Measurements from ENCODE around the gene WWOX.

DNA sequence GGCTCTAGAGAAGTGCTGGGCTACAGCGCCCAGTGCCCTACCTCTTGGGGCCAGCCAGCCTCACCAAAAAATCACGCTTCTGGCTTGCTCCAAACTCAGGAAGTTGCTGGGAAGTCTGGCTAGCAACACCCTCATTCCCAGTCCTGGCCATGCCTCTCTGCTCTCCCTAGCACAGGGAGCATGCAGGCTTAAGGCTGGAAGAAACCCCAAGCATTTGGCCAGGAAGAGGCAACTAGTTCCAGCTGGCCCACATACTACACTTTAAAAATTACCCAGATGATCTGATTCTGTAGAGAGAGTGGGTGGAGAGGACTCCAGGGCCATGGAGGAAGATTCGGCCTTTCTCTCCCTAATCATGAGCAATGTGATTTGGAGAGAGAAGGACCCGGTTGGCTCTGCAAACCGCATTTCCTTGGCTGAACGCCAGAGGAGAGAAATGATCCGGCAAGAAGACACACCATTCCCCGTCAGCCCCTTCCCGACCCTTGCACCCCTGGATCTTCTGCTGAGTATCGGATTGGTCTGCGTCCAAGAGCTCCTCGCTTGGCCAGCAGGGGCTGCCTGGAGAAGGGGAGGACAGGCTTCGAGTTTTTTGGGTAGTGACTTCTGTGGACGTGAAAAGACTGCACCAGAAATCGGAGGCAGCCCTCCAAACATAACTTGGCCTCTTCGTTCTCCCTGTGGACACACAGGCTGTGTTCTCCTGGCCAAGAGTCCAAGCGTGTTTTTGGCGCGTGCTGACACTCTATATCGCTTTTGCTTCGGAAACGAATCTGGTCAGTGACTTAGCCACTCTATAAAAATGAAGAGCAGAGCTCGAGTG, 406.3 kb downstream of the WWOX start:
- TF ChIP-seq TCF4 (CRISPR knock-in tag; IDR thresholded peaks at IDR 0.05; ENCODE audit: borderline replicate concordance), result no peak
- TF ChIP-seq, protein P1, sequence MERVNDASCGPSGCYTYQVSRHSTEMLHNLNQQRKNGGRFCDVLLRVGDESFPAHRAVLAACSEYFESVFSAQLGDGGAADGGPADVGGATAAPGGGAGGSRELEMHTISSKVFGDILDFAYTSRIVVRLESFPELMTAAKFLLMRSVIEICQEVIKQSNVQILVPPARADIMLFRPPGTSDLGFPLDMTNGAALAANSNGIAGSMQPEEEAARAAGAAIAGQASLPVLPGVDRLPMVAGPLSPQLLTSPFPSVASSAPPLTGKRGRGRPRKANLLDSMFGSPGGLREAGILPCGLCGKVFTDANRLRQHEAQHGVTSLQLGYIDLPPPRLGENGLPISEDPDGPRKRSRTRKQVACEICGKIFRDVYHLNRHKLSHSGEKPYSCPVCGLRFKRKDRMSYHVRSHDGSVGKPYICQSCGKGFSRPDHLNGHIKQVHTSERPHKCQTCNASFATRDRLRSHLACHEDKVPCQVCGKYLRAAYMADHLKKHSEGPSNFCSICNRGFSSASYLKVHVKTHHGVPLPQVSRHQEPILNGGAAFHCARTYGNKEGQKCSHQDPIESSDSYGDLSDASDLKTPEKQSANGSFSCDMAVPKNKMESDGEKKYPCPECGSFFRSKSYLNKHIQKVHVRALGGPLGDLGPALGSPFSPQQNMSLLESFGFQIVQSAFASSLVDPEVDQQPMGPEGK (CRISPR knock-in tag; IDR thresholded peaks at IDR 0.05; ENCODE audit: borderline replicate concordance), result no peak
- TF ChIP-seq ISL1 (CRISPR knock-in tag; IDR thresholded peaks at IDR 0.05), result no peak
- TF ChIP-seq ZFP30 (CRISPR knock-in tag; IDR thresholded peaks at IDR 0.05), result no peak
- no peak for TF ChIP-seq ZFP3 (CRISPR knock-in tag; IDR thresholded peaks at IDR 0.05)
- TF ChIP-seq ESRRG (CRISPR knock-in tag; IDR thresholded peaks at IDR 0.05), result no peak
- TF ChIP-seq ZNF70 (CRISPR knock-in tag; IDR thresholded peaks at IDR 0.05), result no peak
- no peak for TF ChIP-seq GLIS3 (CRISPR knock-in tag; IDR thresholded peaks at IDR 0.05)
- no peak for TF ChIP-seq SNAI2 (CRISPR knock-in tag; IDR thresholded peaks at IDR 0.05)
- TF ChIP-seq CREB5 (CRISPR knock-in tag; IDR thresholded peaks at IDR 0.05; ENCODE audit: low read depth), result no peak
- no peak for TF ChIP-seq CSRNP3 (CRISPR knock-in tag; IDR thresholded peaks at IDR 0.05)
- no peak for TF ChIP-seq ARNTL (CRISPR knock-in tag; IDR thresholded peaks at IDR 0.05; ENCODE audit: borderline replicate concordance, low read depth)
- TF ChIP-seq TOX (CRISPR knock-in tag; IDR thresholded peaks at IDR 0.05; ENCODE audit: borderline replicate concordance), result no peak
- TF ChIP-seq OSR1 (CRISPR knock-in tag; IDR thresholded peaks at IDR 0.05), result no peak

Data from SK-N-SH treated with all-trans-retinoic acid at 6 μM for 48 hours (cell line).